ENCODE data around the gene ZNF81. TPM values are rescaled to one million over a fixed set of nuclear protein-coding genes. Genes with fewer than 3 reads are reported as not detected.

ZNF81 gene
- total RNA-seq, 1 donor from 2014 or later: 11.0 TPM

Other genes starting within 250 kb of the ZNF81 start
- not detected in 2 replicates for gene SYN1, start 217.0 kb upstream of the ZNF81 start, total RNA-seq
- 0.42 and 0.91 TPM in 2 replicates for gene CFP, start 207.0 kb upstream of the ZNF81 start, total RNA-seq
- gene ELK1, start 186.3 kb upstream of the ZNF81 start, total RNA-seq: 26.5 and 31.8 TPM in 2 replicates
- 184 and 201 TPM in 2 replicates for gene UXT, start 177.7 kb upstream of the ZNF81 start, total RNA-seq
- gene ZNF182, start 167.1 kb downstream of the ZNF81 start, total RNA-seq: 8.4 and 10.0 TPM in 2 replicates
- gene SPACA5, start 170.1 kb downstream of the ZNF81 start, total RNA-seq: not detected in 2 replicates
- not detected in 2 replicates for gene ZNF630, start 234.7 kb downstream of the ZNF81 start, total RNA-seq